AG04450 (cell line): ENCODE data around the gene ZFYVE21. TPM values are rescaled to one million over a fixed set of nuclear protein-coding genes. Genes with fewer than 3 reads are reported as not detected.
A peak's percentile ranks its signal among the peaks of the same experiment; 100 is the strongest.

Experiments
- CTCF ChIA-PET: fragments of 300-600, 350-600 bp; formaldehyde crosslinking; extraction: SDS; loops from one replicate; lab custom pipeline; 2022; ENCODE audit warnings: antibody characterized with exemption, inconsistent platforms; lab: Charles Lee
- POLR2A ChIA-PET: fragments of 350-600 bp; formaldehyde crosslinking; extraction: SDS; loops from one replicate; lab custom pipeline; 2021; ENCODE audit warnings: antibody characterized with exemption, inconsistent platforms; lab: Yijun Ruan, JAX
- DNase-seq: peaks from one replicate; pipeline ENCODE4 v3.0.0-alpha.2; 2011; ENCODE audit warnings: low read depth, low spot score
- H3K27ac ChIP-seq: one replicate; pipeline ENCODE4 v1.5.1; 2012; ENCODE audit warnings: low read depth, low read length, control low read depth
- H3K27me3 ChIP-seq: one replicate; pipeline ENCODE4 v1.6.0; 2012; ENCODE audit warnings: low read length; ENCODE audit not compliant: control insufficient read depth, insufficient read depth
- H3K4me3 ChIP-seq: 2 replicates; pipeline ENCODE4 v1.5.1; 2011; ENCODE audit warnings: mild to moderate bottlenecking, low read depth, low read length, control low read depth
- H3K9me3 ChIP-seq: 2 replicates; pipeline ENCODE4 v1.5.1; 2012; ENCODE audit warnings: low read length; ENCODE audit not compliant: control insufficient read depth, insufficient read depth
- polyA plus RNA-seq: library from polyadenylated mRNA; depleted of rRNA; stranded (reverse); fragments of >200 nt; gene quantifications from 2 replicates; pipeline ENCODE4 v1.2.3, GENCODE V29; 2011
- TF ChIP-seq, protein P1 (sequence below): IDR thresholded peaks from 2 replicates; pipeline ENCODE4 v1.5.1; 2011; ENCODE audit warnings: low read depth, low read length, control low read depth, inconsistent platforms

ZFYVE21 gene
- polyA plus RNA-seq, 1 experiment = 77.5 TPM

DNA sequence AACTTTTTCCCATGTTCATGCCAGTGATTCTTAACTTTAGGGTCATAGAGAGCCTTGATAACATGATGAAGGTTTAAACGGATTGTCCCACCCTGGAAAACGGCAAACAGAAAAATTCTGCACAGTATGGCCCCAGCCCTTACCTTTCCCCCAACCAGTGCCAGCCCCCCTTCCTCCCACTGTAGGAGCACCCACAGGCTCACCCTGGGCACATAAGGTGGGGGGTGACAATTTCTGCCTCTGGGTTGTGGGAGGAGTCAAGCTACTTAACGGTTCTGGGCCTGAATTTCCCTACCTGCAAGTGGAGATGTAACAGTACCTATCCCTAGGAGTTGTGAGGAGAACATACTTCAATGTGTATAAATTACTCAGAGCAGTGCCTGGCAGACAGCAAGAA lies 18.4 kb upstream of the ZFYVE21 start:
- Histone ChIP-seq H3K9me3 (no peaks in the 10 kb centered on the region), H3K27me3 (no peaks in the 10 kb centered on the region), H3K4me3 (no peak overlapping the region), H3K27ac (no peak overlapping the region)
- TF ChIP-seq, protein P1, sequence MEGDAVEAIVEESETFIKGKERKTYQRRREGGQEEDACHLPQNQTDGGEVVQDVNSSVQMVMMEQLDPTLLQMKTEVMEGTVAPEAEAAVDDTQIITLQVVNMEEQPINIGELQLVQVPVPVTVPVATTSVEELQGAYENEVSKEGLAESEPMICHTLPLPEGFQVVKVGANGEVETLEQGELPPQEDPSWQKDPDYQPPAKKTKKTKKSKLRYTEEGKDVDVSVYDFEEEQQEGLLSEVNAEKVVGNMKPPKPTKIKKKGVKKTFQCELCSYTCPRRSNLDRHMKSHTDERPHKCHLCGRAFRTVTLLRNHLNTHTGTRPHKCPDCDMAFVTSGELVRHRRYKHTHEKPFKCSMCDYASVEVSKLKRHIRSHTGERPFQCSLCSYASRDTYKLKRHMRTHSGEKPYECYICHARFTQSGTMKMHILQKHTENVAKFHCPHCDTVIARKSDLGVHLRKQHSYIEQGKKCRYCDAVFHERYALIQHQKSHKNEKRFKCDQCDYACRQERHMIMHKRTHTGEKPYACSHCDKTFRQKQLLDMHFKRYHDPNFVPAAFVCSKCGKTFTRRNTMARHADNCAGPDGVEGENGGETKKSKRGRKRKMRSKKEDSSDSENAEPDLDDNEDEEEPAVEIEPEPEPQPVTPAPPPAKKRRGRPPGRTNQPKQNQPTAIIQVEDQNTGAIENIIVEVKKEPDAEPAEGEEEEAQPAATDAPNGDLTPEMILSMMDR = no peak
- POLR2A ChIA-PET = interaction anchor here (1.1 to 1.5 kb wide), 2 partner anchors 33 to 67 kb away, joined by 6 to 7 read pairs; no protein-coding TSS in a partner anchor
- no peak for DNase-seq
- CTCF ChIA-PET = no interaction called here

- CTCF ChIA-PET = no interaction called here
- POLR2A ChIA-PET = no interaction called here
- Histone ChIP-seq H3K4me3 (no peak overlapping the region), H3K27ac (peak overlapping the region; percentile 39), H3K27me3 (no peaks in the 10 kb centered on the region), H3K9me3 (no peaks in the 10 kb centered on the region)
- DNase-seq = no peak
- TF ChIP-seq, protein P1 = no peak
Observed at GRCh38 chr14:103697603-103698379, 17.8 kb upstream of the ZFYVE21 start.

DNA sequence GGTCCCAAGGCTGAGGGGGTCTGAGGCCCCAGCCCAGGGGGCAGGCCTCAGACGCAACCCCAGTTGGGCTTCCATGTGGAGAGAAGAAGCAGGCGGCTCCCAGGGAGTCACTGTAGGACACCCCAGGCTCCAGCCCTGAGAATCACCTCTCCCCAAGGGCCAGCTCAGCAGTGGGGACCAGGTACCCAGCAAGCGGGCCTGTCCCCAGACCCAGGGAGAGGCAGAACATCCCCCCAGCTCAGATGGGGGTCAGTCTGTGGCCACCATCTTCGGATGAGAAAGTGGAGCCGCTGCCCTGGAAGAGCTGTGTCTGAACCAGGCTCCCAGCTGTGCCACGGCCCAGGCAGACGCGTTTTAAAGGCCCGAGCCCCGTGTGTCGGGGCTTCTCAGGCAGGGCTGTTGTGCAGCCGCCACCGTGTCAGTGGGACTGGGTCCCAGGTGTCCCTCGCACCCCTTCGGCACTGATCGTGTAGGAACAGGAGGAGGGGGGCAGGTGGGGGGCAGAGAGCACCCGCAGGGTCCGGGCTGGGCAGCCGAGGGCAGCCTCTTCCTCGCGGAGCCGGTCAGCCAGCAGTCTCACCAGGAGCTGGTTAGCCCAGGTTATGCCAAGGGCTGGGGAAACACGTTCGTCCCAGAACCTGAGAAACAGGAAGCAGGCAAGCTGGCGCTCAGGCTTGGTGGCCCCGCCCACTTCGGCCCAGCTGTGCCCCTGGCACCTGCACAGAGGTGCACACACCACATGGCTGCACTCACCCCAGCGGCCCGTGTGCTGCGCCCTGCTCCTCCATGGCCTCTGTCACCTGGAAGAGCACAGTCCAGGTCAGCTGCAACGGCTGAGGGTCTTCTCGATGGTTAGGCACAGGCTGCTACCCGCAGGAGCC lies 17.0 kb upstream of the ZFYVE21 start:
- Histone ChIP-seq H3K27ac (no peak overlapping the region), H3K4me3 (no peak overlapping the region), H3K27me3 (no peaks in the 10 kb centered on the region), H3K9me3 (no peaks in the 10 kb centered on the region)
- CTCF ChIA-PET = no interaction called here
- TF ChIP-seq, protein P1 = no peak
- DNase-seq = no peak
- POLR2A ChIA-PET = no interaction called here

- no peaks in the 10 kb centered on the region for H3K9me3 ChIP-seq
- ChIA-PET POLR2A (no interaction called here), CTCF (no interaction called here)
- TF ChIP-seq, protein P1 = no peak
- DNase-seq = no peak
- H3K27ac ChIP-seq = no peak overlapping the region
- H3K4me3 ChIP-seq = no peak overlapping the region
- H3K27me3 ChIP-seq = no peaks in the 10 kb centered on the region
Observed at GRCh38 chr14:103699261-103699661, 16.3 kb upstream of the ZFYVE21 start.
